Dendritic cell treated with granulocyte-macrophage colony-stimulating factor and Interleukin-4, amounts not matched to agents 40 ng/mL and 50 ng/mL, for 4 days (primary cell): ENCODE data around the gene DPM3.

Experiments used
- H3K27ac Mint-ChIP-seq: one replicate; pipeline ENCODE4 v1.8.0; 2022; ENCODE audit warnings: mild to moderate bottlenecking, mixed read lengths
- H3K27me3 Mint-ChIP-seq: one replicate; pipeline ENCODE4 v1.8.0; 2022; ENCODE audit warnings: mild to moderate bottlenecking, mixed read lengths
- H3K36me3 Mint-ChIP-seq: one replicate; pipeline ENCODE4 v1.8.0; 2022; ENCODE audit warnings: low read depth, mixed read lengths
- H3K4me1 Mint-ChIP-seq: one replicate; pipeline ENCODE4 v1.8.0; 2022; ENCODE audit warnings: low read depth, mixed read lengths
- H3K4me3 Mint-ChIP-seq: one replicate; pipeline ENCODE4 v1.8.0; 2022; ENCODE audit warnings: mild to moderate bottlenecking, moderate library complexity, mixed read lengths
- H3K9me3 Mint-ChIP-seq: one replicate; pipeline ENCODE4 v1.8.0; 2022; ENCODE audit warnings: mixed read lengths
- intact Hi-C: fragments of 100-400 bp; cut with micrococcal nuclease; formaldehyde crosslinking; loops from one replicate; pipeline ENCODE4 v1.15.0; 2022

The DPM3 gene

GRCh38 chr1:155179112-155180031 lies 39.0 kb upstream of the DPM3 start:
- Mint-ChIP-seq H3K9me3 (no peaks in the 10 kb centered on the region), H3K4me1 (peaks cover 81% of the 10 kb centered on the region), H3K27ac (peak overlapping the region; percentile 83), H3K4me3 (peak overlapping the region; percentile 66), H3K36me3 (no peaks in the 10 kb centered on the region), H3K27me3 (peaks cover 24% of the 10 kb centered on the region)
- intact Hi-C loops: loop anchor here (5.0 kb wide), 1 partner anchor 48 kb away; no protein-coding TSS in a partner anchor

DNA sequence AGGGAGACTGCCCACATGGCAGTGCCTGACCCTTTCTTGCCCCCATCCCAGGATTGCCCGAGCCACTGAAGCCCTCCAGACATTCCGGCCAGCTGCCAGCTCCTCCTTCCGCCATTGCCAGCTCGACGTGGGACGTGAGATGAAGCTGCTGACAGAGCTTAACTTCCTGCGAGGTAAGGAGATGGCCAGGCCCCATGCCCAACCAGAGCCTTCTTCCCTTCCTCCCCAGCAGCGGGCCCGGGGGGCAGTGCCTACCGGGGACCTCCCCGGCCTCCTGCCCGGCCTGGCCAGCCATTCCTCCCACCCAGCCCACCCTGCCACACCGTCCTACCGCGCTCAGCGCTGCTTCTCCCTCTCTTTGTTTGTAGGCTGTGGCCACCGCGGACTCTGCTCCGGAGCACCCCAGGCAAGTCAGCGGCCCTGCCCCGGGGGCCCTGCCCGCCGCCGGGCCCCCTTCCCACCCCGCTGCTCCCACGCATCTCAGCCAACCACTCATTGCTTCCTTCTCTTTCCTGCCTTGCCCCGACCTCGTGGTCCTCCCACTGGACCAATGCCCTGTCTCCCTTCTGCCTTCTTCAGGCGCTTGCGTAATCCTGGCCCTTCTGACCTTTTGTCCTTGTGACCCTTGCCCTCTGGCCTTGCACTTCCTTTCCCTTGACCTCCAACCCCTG lies 38.2 kb upstream of the DPM3 start:
- peak overlapping the region; percentile 83 for H3K27ac Mint-ChIP-seq
- intact Hi-C loops: loop anchor here (5.0 kb wide), 1 partner anchor 49 kb away; no protein-coding TSS in a partner anchor
- H3K27me3 Mint-ChIP-seq: peaks cover 24% of the 10 kb centered on the region
- peak overlapping the region; percentile 66 for H3K4me3 Mint-ChIP-seq
- no peaks in the 10 kb centered on the region for H3K36me3 Mint-ChIP-seq
- peaks cover 83% of the 10 kb centered on the region for H3K4me1 Mint-ChIP-seq
- no peaks in the 10 kb centered on the region for H3K9me3 Mint-ChIP-seq

DNA sequence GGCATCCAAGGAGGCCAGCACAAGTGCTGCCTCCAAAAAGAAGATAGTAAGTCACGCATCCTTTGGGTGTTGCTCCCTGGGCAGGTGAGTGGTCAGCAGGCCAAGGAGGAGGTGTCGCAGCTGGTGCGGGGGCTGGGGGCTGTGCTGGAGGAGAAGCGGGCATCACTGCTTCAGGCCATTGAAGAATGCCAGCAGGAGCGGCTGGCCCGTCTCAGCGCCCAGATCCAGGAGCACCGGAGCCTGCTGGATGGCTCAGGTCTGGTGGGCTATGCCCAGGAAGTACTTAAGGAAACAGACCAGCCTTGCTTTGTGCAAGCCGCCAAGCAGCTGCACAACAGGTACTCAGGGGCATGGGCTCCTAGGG lies 37.6 kb upstream of the DPM3 start:
- Mint-ChIP-seq H3K9me3 (no peaks in the 10 kb centered on the region), H3K27ac (peak overlapping the region; percentile 83), H3K4me1 (peaks cover 83% of the 10 kb centered on the region), H3K27me3 (peaks cover 23% of the 10 kb centered on the region), H3K36me3 (peaks cover 5% of the 10 kb centered on the region), H3K4me3 (peak overlapping the region; percentile 66)
- intact Hi-C loops: loop anchor here (2.0 to 5.0 kb wide), 2 partner anchors 15 to 49 kb away; no protein-coding TSS in a partner anchor

DNA sequence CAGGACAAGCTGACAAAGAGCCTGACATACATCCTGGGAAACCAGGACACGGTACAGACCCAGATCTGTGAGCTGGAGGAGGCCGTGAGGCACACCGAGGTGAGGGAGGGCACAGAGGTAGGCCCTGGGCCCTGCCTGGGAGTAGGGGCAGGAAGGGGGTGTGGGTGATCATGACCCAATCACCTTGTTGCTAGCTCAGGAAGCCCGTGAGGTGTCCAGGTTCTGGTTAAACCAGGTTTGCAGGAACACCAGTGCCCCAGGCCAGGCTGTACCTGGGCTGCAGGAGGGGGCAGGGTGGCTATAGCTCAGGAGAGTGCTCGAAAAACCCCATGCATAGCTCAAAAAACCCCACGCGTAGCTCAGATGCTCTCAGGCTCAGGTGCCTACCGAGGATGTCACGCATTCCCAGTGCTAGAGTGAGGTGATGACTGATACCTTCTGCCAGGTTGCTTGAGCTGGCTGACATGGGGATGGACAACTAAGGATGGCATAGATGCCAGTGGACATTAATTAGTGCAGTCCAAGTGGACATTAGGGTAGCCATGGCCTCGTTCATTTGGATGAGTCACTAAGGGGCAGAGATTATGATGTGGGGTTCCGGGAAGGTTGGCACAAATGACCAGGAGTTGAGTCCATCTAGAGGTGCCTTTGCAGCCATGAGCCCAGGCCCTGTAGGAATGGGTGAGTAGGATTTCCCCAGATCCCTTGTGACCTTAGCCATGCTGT lies 37.0 kb upstream of the DPM3 start:
- H3K4me3 Mint-ChIP-seq: peak overlapping the region; percentile 66
- intact Hi-C loops: loop anchor here (2.0 to 5.0 kb wide), 2 partner anchors 15 to 50 kb away; no protein-coding TSS in a partner anchor
- peaks cover 23% of the 10 kb centered on the region for H3K27me3 Mint-ChIP-seq
- H3K27ac Mint-ChIP-seq: no peak overlapping the region
- H3K36me3 Mint-ChIP-seq: peaks cover 10% of the 10 kb centered on the region
- H3K4me1 Mint-ChIP-seq: peaks cover 84% of the 10 kb centered on the region
- no peaks in the 10 kb centered on the region for H3K9me3 Mint-ChIP-seq

DNA sequence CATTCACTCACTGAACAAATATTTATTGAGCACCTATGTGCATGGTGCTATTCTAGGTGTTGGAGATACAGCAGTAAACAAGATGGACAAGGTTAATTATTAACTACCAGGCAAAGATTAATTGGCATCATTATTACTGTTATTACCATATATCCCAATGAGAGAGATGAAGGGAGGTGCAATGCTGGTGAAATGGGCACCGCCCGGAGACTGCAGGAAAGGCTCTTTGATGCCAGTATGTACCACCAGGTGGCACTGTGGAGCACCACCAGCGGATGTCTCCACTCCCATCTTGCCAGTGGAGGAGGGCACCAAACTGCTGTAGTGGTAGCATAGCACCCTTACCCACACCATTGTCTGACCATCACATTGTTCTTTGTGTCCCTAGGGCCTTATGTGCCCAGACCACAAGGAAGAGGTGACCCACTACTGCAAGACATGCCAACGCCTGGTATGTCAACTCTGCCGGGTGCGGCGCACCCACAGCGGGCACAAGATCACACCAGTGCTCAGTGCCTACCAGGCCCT lies 36.3 kb upstream of the DPM3 start:
- H3K27ac Mint-ChIP-seq: no peak overlapping the region
- no peaks in the 10 kb centered on the region for H3K9me3 Mint-ChIP-seq
- H3K36me3 Mint-ChIP-seq: peaks cover 14% of the 10 kb centered on the region
- peaks cover 19% of the 10 kb centered on the region for H3K27me3 Mint-ChIP-seq
- peak overlapping the region; percentile 8 for H3K4me3 Mint-ChIP-seq
- H3K4me1 Mint-ChIP-seq: peaks cover 81% of the 10 kb centered on the region
- intact Hi-C loops: loop anchor here (2.0 to 5.0 kb wide), 2 partner anchors 16 to 51 kb away; no protein-coding TSS in a partner anchor

GRCh38 chr1:155175927-155176371 lies 35.6 kb upstream of the DPM3 start:
- Mint-ChIP-seq H3K4me3 (no peak overlapping the region), H3K27ac (no peak overlapping the region), H3K4me1 (peaks cover 75% of the 10 kb centered on the region), H3K9me3 (no peaks in the 10 kb centered on the region), H3K36me3 (peaks cover 21% of the 10 kb centered on the region), H3K27me3 (peaks cover 18% of the 10 kb centered on the region)
- intact Hi-C loops: loop anchor here (2.0 to 5.0 kb wide), 2 partner anchors 17 to 51 kb away; no protein-coding TSS in a partner anchor

- peaks cover 26% of the 10 kb centered on the region for H3K36me3 Mint-ChIP-seq
- H3K9me3 Mint-ChIP-seq: no peaks in the 10 kb centered on the region
- no peak overlapping the region for H3K27ac Mint-ChIP-seq
- intact Hi-C loops: loop anchor here (5.0 kb wide), 1 partner anchor 52 kb away; no protein-coding TSS in a partner anchor
- peaks cover 18% of the 10 kb centered on the region for H3K27me3 Mint-ChIP-seq
- H3K4me3 Mint-ChIP-seq: no peak overlapping the region
- H3K4me1 Mint-ChIP-seq: peaks cover 75% of the 10 kb centered on the region
These were observed 35.1 kb upstream of the DPM3 start for GRCh38 chr1:155175281-155175926.

- intact Hi-C loops: loop anchor here (5.0 kb wide), 1 partner anchor 53 kb away; no protein-coding TSS in a partner anchor
- Mint-ChIP-seq H3K4me3 (peak overlapping the region; percentile 96), H3K27ac (peak overlapping the region; percentile 9), H3K4me1 (peaks cover 73% of the 10 kb centered on the region), H3K9me3 (no peaks in the 10 kb centered on the region), H3K36me3 (peaks cover 34% of the 10 kb centered on the region), H3K27me3 (peaks cover 18% of the 10 kb centered on the region)
These were observed 34.3 kb upstream of the DPM3 start for GRCh38 chr1:155174324-155175280.

DNA sequence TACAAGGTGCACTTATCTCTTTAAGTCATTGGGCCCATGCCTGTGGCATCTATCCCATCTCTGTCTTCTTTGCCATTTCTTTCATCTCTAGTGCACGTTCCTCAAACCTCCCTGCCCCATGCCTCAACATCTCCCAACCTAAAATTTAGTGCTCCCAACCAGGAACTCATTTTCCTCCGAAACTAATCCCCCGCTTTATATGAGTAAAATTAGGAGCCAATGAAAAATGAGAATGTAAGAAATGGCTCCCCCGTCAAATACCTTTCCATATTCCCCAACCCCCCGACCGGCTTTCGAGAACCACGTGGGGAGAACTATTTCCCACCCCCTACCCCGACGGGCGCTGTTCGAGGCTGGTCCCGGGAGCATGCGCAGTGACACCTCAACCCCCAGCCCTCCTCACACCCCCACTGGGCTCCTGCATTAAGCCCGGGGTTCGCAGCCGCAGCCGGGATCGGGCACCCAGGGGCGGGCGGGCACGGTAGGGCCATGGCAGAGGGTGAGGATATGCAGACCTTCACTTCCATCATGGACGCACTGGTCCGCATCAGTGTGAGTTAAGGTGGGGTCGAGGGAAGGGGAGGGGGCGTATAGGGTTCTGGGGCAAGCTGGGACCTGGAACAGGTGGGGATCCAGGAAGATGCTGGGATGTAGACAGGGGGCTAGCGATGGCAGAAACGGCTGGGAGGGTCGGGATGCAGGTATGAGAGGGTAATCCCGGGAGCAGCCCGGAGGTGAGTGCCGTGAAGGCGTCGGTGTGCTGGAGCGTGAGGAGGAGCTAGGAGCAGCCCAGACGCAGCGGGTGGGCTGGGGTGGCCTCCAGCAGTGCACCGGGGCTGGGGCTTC lies 33.4 kb upstream of the DPM3 start, which contains the start of gene TRIM46:
Gene TRIM46 (plus strand): TSS at position 372 of the 846 bp plus-strand sequence. CDS start 118 bp downstream, at position 490.
- H3K27me3 Mint-ChIP-seq: peaks cover 18% of the 10 kb centered on the region
- peaks cover 64% of the 10 kb centered on the region for H3K4me1 Mint-ChIP-seq
- H3K36me3 Mint-ChIP-seq: peaks cover 43% of the 10 kb centered on the region
- H3K9me3 Mint-ChIP-seq: no peaks in the 10 kb centered on the region
- peak within 1 kb of the TSS; percentile 96 for H3K4me3 Mint-ChIP-seq
- intact Hi-C loops: no loop called here
- H3K27ac Mint-ChIP-seq: peak within 1 kb of the TSS; percentile 97

GRCh38 chr1:155172732-155173477 lies 32.6 kb upstream of the DPM3 start, which contains the start of gene KRTCAP2:
TSS of gene KRTCAP2 (minus strand) at chr1:155173304. CDS start at chr1:155173224, 80 bp downstream.
- Mint-ChIP-seq H3K27me3 (peaks cover 21% of the 10 kb centered on the region), H3K4me1 (peaks cover 57% of the 10 kb centered on the region), H3K4me3 (peak within 1 kb of the TSS; percentile 96), H3K36me3 (peaks cover 46% of the 10 kb centered on the region), H3K27ac (peak within 1 kb of the TSS; percentile 97), H3K9me3 (no peaks in the 10 kb centered on the region)
- intact Hi-C loops: no loop called here
